Measurements from ENCODE around the gene DIAPH3. TPM values are rescaled to one million over a fixed set of nuclear protein-coding genes. Genes with fewer than 3 reads are reported as not detected.

The DIAPH3 gene
- total RNA-seq, 1 donor from 2014 or later = 4.5 TPM

- Mint-ChIP-seq H3K27me3 (ENCODE audit: unreplicated experiment) (peaks cover 5% of the 10 kb centered on the region), H3K4me3 (ENCODE audit: unreplicated experiment) (no peak overlapping the region), H3K4me1 (ENCODE audit: unreplicated experiment) (no peaks in the 10 kb centered on the region), H3K9me3 (ENCODE audit: unreplicated experiment) (no peaks in the 10 kb centered on the region), H3K27ac (ENCODE audit: unreplicated experiment) (no peak overlapping the region), H3K36me3 (ENCODE audit: low read depth, unreplicated experiment) (no peaks in the 10 kb centered on the region)
- TF ChIP-seq CTCF (IDR thresholded peaks at IDR 0.05; ENCODE audit: unreplicated experiment) = no peak
- no peak for DNase-seq (ENCODE audit: low spot score)
These were observed 433.7 kb downstream of the DIAPH3 start for GRCh38 chr13:59730026-59730425.

- no peak for DNase-seq (ENCODE audit: low spot score)
- Mint-ChIP-seq H3K9me3 (ENCODE audit: unreplicated experiment) (no peaks in the 10 kb centered on the region), H3K4me1 (ENCODE audit: unreplicated experiment) (no peaks in the 10 kb centered on the region), H3K4me3 (ENCODE audit: unreplicated experiment) (no peak overlapping the region), H3K27me3 (ENCODE audit: unreplicated experiment) (peaks cover 5% of the 10 kb centered on the region), H3K36me3 (ENCODE audit: low read depth, unreplicated experiment) (no peaks in the 10 kb centered on the region), H3K27ac (ENCODE audit: unreplicated experiment) (no peak overlapping the region)
- no peak for TF ChIP-seq CTCF (IDR thresholded peaks at IDR 0.05; ENCODE audit: unreplicated experiment)
These were observed 434.7 kb downstream of the DIAPH3 start for GRCh38 chr13:59728896-59729545.

DNA sequence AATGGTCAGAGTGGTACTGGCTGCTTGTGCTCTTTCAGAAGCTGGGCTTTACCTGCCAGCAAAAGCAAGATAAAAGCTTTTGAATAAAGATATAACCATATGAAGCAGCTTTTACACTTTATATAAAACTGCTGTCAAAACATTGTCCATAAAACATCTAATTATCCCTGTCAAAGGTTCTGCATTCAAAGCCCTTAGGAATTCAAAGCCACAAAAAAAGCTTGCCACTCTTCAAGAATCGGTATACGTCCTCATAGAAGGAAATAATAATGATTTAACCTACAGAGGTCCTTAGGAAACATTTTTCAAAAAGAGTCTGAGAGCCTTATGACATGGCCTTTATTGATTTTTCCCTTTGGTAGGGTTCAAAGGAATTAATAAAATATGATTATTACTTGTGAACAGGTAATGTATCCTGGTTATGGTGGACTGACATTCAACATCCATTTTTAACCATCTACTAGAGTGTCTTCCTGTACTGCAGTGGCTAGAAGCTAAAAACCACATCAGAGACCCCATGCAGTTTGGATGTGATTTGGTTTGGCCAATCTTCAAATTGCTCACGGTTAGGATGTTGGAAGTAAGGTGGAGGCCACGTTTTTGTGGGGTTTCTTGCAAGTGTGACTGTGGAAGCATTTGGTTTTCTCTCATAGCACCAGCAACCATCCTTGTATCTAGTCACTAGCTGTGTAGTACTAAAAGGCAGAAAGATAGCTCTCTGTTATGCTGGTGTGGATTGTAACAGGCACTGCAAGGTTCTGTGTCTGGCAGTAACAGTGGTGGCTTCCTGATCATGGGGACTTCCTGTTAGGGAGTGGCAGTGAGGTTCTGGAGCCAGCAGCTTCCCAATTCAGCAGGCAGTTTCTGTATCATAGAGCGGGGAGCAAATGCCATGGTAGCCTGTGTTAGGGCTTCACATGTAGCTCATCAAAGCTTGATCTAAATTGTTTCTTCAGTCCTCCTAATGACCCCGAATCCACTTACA lies 441.5 kb downstream of the DIAPH3 start:
- Mint-ChIP-seq H3K27ac (ENCODE audit: unreplicated experiment) (no peak overlapping the region), H3K27me3 (ENCODE audit: unreplicated experiment) (no peaks in the 10 kb centered on the region), H3K4me3 (ENCODE audit: unreplicated experiment) (no peak overlapping the region), H3K4me1 (ENCODE audit: unreplicated experiment) (no peaks in the 10 kb centered on the region), H3K9me3 (ENCODE audit: unreplicated experiment) (no peaks in the 10 kb centered on the region), H3K36me3 (ENCODE audit: low read depth, unreplicated experiment) (no peaks in the 10 kb centered on the region)
- no peak for DNase-seq (ENCODE audit: low spot score)
- TF ChIP-seq CTCF (IDR thresholded peaks at IDR 0.05; ENCODE audit: unreplicated experiment) = no peak

DNA sequence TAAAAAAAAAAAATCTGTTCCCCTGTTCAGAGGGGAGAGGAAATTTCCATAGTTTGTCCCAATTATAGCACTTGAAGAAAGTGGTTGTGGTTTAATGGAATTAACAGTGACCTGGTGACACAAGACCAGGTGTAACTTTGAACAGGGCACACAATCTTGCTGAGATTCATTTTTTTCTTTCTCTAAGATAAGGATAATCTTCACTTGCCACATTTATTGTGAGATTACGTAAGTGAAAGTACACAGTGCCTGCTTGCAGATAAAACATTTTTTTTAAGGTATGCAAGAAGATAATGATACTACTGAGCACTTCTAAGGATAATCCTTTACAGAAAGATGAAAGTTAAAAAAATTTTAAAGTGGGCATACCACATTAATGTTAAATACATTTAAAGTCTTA lies 448.1 kb downstream of the DIAPH3 start:
- Mint-ChIP-seq H3K27me3 (ENCODE audit: unreplicated experiment) (no peaks in the 10 kb centered on the region), H3K27ac (ENCODE audit: unreplicated experiment) (no peak overlapping the region), H3K4me3 (ENCODE audit: unreplicated experiment) (no peak overlapping the region), H3K36me3 (ENCODE audit: low read depth, unreplicated experiment) (no peaks in the 10 kb centered on the region), H3K4me1 (ENCODE audit: unreplicated experiment) (no peaks in the 10 kb centered on the region), H3K9me3 (ENCODE audit: unreplicated experiment) (no peaks in the 10 kb centered on the region)
- TF ChIP-seq CTCF (IDR thresholded peaks at IDR 0.05; ENCODE audit: unreplicated experiment) = no peak
- no peak for DNase-seq (ENCODE audit: low spot score)

Measured in endothelial cell (in vitro differentiated cells).